Thyroid gland (tissue), 4 donors: ENCODE measurements around the gene PTPN23.

Experiments
- POLR2A ChIP-seq, 2 donors: fragments of 450-650 bp; IDR thresholded peaks; one replicate each; pipeline ENCODE4 v1.6.1; 2017; ENCODE audit warnings: antibody characterized with exemption in 2 of 2, mild to moderate bottlenecking in 2 of 2, moderate library complexity in 1 of 2
- TF ChIP-seq, protein P1 (sequence below), 6 experiments: fragments of 200-600 bp in 3 of 6; fragments of 450-650 bp in 3 of 6; sonication (generic) in 3 of 6; IDR thresholded peaks; one replicate each; pipeline ENCODE4 v1.5.1; 2016 to 2019; ENCODE audit warnings: antibody characterized with exemption in 6 of 6, mild to moderate bottlenecking in 2 of 6, inconsistent platforms in 1 of 6, moderate library complexity in 1 of 6

DNA sequence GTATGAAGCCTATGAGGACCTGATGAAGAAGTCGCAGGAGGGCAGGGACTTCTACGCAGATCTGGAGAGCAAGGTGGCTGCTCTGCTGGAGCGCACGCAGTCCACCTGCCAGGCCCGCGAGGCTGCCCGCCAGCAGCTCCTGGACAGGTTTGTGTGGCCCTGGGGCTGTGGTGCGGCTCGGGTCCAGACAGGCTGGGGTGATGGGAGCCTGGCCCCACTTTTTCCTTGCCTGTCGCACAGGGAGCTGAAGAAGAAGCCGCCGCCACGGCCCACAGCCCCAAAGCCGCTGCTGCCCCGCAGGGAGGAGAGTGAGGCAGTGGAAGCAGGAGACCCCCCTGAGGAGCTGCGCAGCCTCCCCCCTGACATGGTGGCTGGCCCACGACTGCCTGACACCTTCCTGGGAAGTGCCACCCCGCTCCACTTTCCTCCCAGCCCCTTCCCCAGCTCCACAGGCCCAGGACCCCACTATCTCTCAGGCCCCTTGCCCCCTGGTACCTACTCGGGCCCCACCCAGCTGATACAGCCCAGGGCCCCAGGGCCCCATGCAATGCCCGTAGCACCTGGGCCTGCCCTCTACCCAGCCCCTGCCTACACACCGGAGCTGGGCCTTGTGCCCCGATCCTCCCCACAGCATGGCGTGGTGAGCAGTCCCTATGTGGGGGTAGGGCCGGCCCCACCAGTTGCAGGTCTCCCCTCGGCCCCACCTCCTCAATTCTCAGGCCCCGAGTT, 29.0 kb downstream of the PTPN23 start:
- no peak for TF ChIP-seq POLR2A (IDR thresholded peaks at IDR 0.05)
- TF ChIP-seq, protein P1, sequence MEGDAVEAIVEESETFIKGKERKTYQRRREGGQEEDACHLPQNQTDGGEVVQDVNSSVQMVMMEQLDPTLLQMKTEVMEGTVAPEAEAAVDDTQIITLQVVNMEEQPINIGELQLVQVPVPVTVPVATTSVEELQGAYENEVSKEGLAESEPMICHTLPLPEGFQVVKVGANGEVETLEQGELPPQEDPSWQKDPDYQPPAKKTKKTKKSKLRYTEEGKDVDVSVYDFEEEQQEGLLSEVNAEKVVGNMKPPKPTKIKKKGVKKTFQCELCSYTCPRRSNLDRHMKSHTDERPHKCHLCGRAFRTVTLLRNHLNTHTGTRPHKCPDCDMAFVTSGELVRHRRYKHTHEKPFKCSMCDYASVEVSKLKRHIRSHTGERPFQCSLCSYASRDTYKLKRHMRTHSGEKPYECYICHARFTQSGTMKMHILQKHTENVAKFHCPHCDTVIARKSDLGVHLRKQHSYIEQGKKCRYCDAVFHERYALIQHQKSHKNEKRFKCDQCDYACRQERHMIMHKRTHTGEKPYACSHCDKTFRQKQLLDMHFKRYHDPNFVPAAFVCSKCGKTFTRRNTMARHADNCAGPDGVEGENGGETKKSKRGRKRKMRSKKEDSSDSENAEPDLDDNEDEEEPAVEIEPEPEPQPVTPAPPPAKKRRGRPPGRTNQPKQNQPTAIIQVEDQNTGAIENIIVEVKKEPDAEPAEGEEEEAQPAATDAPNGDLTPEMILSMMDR (IDR thresholded peaks at IDR 0.05): no peak
